ENCODE data around the gene FEV. TPM values are rescaled to one million over a fixed set of nuclear protein-coding genes. Genes with fewer than 3 reads are reported as not detected.

Gene FEV
- total and polyA plus RNA-seq, 2 donors (not counting 3 experiments of a cell fraction or from before 2014, with no cell fraction given), result not detected

GRCh38 chr2:218993345-218994315 lies 8.6 kb upstream of the FEV start, which contains the start of gene CRYBA2:
Gene CRYBA2, minus strand, starts transcription at chr2:218993422. Its CDS starts 246 bp downstream, at chr2:218993176.
- Histone ChIP-seq H2AFZ (ENCODE audit: low read depth, low read length) (no peak within 1 kb of the TSS), H3K4me2 (ENCODE audit: insufficient read depth, low read length) (peak within 1 kb of the TSS; percentile 22), H3K27ac (ENCODE audit: insufficient read depth, low read depth, low read length) (no peak within 1 kb of the TSS), H3K79me2 (ENCODE audit: control insufficient read depth, insufficient read depth, low read length) (no peaks in the 10 kb centered on the region), H4K20me1 (replicated peaks; ENCODE audit: control insufficient read depth, extremely low read depth, insufficient read depth, low read length) (no peaks in the 10 kb centered on the region), H3K9me3 (replicated peaks; ENCODE audit: control insufficient read depth, insufficient read depth, low read length) (no peaks in the 10 kb centered on the region), H3K27me3 (ENCODE audit: control insufficient read depth in 2 of 2, insufficient read depth in 2 of 2, low read length in 2 of 2) (peaks cover 83 to 84% of the 10 kb centered on the region in 2 experiments), H3K9me1 (replicated peaks; ENCODE audit: control insufficient read depth, extremely low read depth, insufficient read depth, low read length) (no peaks in the 10 kb centered on the region), H3K9ac (replicated peaks; ENCODE audit: extremely low read depth, insufficient read depth, low read length) (no peak within 1 kb of the TSS), H3K36me3 (ENCODE audit: control insufficient read depth in 2 of 2, extremely low read depth in 1 of 2, insufficient read depth in 2 of 2, low read length in 2 of 2) (no peaks in the 10 kb centered on the region), H3K4me1 (ENCODE audit: control insufficient read depth, extremely low read depth, insufficient read depth, low read length) (peaks cover 5% of the 10 kb centered on the region), H3K4me3 (replicated peaks in 1 of 3; ENCODE audit: insufficient read depth in 1 of 3, low read depth in 1 of 3, low read length in 3 of 3) (no peak within 1 kb of the TSS)
- intact Hi-C loops (cut with micrococcal nuclease) (no loop called here), dilution Hi-C loops (cut with MboI; ENCODE audit: extremely low pct_ligation_motif_present, low sequenced_read_pairs) (no loop called here)
- CTCF ChIA-PET, result interaction anchor here (0.6 to 10.4 kb wide), 10 partner anchors 11 to 161 kb away, joined by 3 to 164 read pairs (median 8); partner anchors contain the start of gene FEV
- BruUV-seq (replicated peaks), result no TSS peak
- POLR2A ChIA-PET, result interaction anchor here (0.7 kb wide), 1 partner anchor 230 kb away, joined by 3 read pairs; no protein-coding TSS in a partner anchor
- TF ChIP-seq MYC (IDR thresholded peaks at IDR 0.05; ENCODE audit: low read depth, low read length) (no peak), CTCF (IDR thresholded peaks at IDR 0.05; ENCODE audit: extremely low read depth in 1 of 2, insufficient read depth in 1 of 2, low read depth in 1 of 2, low read length in 2 of 2) (no peak), EZH2 (IDR thresholded peaks at IDR 0.05; ENCODE audit: borderline replicate concordance, low read depth, low read length, severe bottlenecking) (peak; percentile 100), POLR2AphosphoS5 (IDR thresholded peaks at IDR 0.05; ENCODE audit: insufficient read depth, low read depth, low read length) (no peak), MAX (IDR thresholded peaks at IDR 0.05; ENCODE audit: insufficient read depth, insufficient read length) (no peak), JUN (IDR thresholded peaks at IDR 0.05; ENCODE audit: borderline replicate concordance, insufficient read depth, insufficient read length, low read depth) (no peak), GATA2 (IDR thresholded peaks at IDR 0.05; ENCODE audit: insufficient read depth, insufficient read length, low read depth, low read length) (no peak)
- DNase-seq (ENCODE audit: low read depth, low spot score) (no peak), FAIRE-seq (no peak)
